Measurements from ENCODE around the gene SCN1B. TPM values are rescaled to one million over a fixed set of nuclear protein-coding genes. Genes with fewer than 3 reads are reported as not detected.

Gene SCN1B
- total and polyA plus RNA-seq, 2 of the 13 experiments (the other 11 are each of a cell fraction or from before 2014, with no cell fraction given), result 2.7 to 20.1 TPM

DNA sequence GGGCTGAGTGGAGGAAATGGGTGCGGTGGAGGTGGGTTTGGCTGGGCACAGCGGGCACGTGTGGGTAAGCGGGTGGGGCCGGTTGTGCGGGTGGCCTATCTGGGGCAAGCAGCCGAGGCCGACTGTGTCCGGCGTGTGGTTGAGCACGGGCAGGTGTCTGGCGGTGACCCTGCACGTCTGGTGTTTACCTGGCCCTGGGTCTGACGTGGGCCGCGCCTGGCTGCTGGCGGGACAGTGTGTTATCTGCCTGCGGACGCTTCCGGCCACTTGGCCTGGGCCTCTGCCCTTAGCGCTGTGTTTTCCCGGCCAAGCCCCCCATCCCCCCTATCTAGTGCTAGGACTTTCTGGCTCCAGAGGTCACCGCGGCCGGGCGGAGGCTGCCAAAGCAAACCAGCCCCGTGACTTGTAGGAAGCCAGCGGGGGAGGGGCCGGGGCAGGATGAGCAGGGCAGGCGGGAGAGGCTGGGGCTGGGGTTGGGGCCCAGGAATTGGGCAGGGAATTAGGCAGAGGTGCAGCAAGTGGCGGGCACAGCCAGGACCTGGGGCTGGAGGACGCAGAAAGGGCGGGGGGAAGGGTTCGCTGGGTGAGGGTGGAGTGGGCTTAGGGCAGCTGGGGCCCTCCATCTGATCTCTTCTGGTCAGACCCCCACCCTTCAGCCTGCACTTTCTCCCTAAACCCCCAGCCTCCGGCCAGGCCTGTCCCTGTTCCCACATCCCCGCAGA lies 10.7 kb downstream of the SCN1B start (continued):
- TF ChIP-seq, protein P1, sequence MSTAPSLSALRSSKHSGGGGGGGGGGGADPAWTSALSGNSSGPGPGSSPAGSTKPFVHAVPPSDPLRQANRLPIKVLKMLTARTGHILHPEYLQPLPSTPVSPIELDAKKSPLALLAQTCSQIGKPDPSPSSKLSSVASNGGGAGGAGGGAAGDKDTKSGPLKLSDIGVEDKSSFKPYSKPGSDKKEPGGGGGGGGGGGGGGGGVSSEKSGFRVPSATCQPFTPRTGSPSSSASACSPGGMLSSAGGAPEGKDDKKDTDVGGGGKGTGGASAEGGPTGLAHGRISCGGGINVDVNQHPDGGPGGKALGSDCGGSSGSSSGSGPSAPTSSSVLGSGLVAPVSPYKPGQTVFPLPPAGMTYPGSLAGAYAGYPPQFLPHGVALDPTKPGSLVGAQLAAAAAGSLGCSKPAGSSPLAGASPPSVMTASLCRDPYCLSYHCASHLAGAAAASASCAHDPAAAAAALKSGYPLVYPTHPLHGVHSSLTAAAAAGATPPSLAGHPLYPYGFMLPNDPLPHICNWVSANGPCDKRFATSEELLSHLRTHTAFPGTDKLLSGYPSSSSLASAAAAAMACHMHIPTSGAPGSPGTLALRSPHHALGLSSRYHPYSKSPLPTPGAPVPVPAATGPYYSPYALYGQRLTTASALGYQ (CRISPR knock-in tag; IDR thresholded peaks at IDR 0.05), result 0 out of 2 replicates have a peak, but pooled peaks have one; percentile 82
- TF ChIP-seq MEIS1 (CRISPR knock-in tag; IDR thresholded peaks at IDR 0.05; ENCODE audit: borderline replicate concordance), result peak; percentile 89; the same call in 1 of the 2 replicates
- TF ChIP-seq PHB2 (IDR thresholded peaks at IDR 0.05; ENCODE audit: partially characterized antibody), result no peak
- TF ChIP-seq, protein P2, sequence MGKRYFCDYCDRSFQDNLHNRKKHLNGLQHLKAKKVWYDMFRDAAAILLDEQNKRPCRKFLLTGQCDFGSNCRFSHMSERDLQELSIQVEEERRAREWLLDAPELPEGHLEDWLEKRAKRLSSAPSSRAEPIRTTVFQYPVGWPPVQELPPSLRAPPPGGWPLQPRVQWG (CRISPR knock-in tag; IDR thresholded peaks at IDR 0.05; ENCODE audit: borderline replicate concordance, low read depth), result no peak
- TF ChIP-seq TEAD2 (CRISPR knock-in tag; IDR thresholded peaks at IDR 0.05), result no peak
- peak; percentile 63; the same call in 1 of the 2 replicates for TF ChIP-seq PHF8 (CRISPR knock-in tag; IDR thresholded peaks at IDR 0.05)
- TF ChIP-seq ETV6 (CRISPR knock-in tag; conservative IDR thresholded peaks at IDR 0.05), result peak; percentile 74; the same call in 1 of the 2 replicates
- no peak; the same call in 1 of the 2 replicates for TF ChIP-seq KDM3A (CRISPR knock-in tag; IDR thresholded peaks at IDR 0.05; ENCODE audit: low read depth)
- peak; percentile 73; the same call in 1 of the 2 replicates for TF ChIP-seq RFXAP (CRISPR knock-in tag; IDR thresholded peaks at IDR 0.05; ENCODE audit: borderline replicate concordance)
- peak; percentile 83 for TF ChIP-seq CREB1 (IDR thresholded peaks at IDR 0.05)
- no peak; the same call in 1 of the 2 replicates for TF ChIP-seq CREB1 (CRISPR knock-in tag; IDR thresholded peaks at IDR 0.05)
- TF ChIP-seq NFKBIZ (CRISPR knock-in tag; IDR thresholded peaks at IDR 0.05), result peak; percentile 55; the same call in 1 of the 2 replicates
- no peak for TF ChIP-seq SOX6 (IDR thresholded peaks at IDR 0.05)
- TF ChIP-seq SOX6 (CRISPR knock-in tag; IDR thresholded peaks at IDR 0.05), result peak; percentile 95
- TF ChIP-seq CBFB (CRISPR knock-in tag; IDR thresholded peaks at IDR 0.05), result peak; percentile 72; the same call in 1 of the 2 replicates
- TF ChIP-seq, protein P3, sequence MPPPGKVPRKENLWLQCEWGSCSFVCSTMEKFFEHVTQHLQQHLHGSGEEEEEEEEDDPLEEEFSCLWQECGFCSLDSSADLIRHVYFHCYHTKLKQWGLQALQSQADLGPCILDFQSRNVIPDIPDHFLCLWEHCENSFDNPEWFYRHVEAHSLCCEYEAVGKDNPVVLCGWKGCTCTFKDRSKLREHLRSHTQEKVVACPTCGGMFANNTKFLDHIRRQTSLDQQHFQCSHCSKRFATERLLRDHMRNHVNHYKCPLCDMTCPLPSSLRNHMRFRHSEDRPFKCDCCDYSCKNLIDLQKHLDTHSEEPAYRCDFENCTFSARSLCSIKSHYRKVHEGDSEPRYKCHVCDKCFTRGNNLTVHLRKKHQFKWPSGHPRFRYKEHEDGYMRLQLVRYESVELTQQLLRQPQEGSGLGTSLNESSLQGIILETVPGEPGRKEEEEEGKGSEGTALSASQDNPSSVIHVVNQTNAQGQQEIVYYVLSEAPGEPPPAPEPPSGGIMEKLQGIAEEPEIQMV (CRISPR knock-in tag; IDR thresholded peaks at IDR 0.05; ENCODE audit: low read depth), result peak; percentile 91; the same call in 1 of the 2 replicates
- no peak; the same call in 1 of the 2 replicates for TF ChIP-seq MIER2 (CRISPR knock-in tag; IDR thresholded peaks at IDR 0.05)
- no peak for TF ChIP-seq ZNF562 (CRISPR knock-in tag; IDR thresholded peaks at IDR 0.05; ENCODE audit: borderline replicate concordance)
- TF ChIP-seq ZNF558 (CRISPR knock-in tag; IDR thresholded peaks at IDR 0.05; ENCODE audit: borderline replicate concordance), result peak; percentile 24; the same call in 1 of the 2 replicates
- TF ChIP-seq SRSF4 (IDR thresholded peaks at IDR 0.05; ENCODE audit: low read depth, low read length, poor library complexity, severe bottlenecking), result no peak
- TF ChIP-seq FOXM1 (CRISPR knock-in tag; IDR thresholded peaks at IDR 0.05), result no peak
- TF ChIP-seq ZNF234 (CRISPR knock-in tag; conservative IDR thresholded peaks at IDR 0.05), result peak; percentile 71; the same call in 1 of the 2 replicates
- peak; percentile 92 for TF ChIP-seq ZNF772 (CRISPR knock-in tag; IDR thresholded peaks at IDR 0.05)
- TF ChIP-seq, protein P4, sequence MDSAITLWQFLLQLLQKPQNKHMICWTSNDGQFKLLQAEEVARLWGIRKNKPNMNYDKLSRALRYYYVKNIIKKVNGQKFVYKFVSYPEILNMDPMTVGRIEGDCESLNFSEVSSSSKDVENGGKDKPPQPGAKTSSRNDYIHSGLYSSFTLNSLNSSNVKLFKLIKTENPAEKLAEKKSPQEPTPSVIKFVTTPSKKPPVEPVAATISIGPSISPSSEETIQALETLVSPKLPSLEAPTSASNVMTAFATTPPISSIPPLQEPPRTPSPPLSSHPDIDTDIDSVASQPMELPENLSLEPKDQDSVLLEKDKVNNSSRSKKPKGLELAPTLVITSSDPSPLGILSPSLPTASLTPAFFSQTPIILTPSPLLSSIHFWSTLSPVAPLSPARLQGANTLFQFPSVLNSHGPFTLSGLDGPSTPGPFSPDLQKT (CRISPR knock-in tag; IDR thresholded peaks at IDR 0.05; ENCODE audit: borderline replicate concordance), result no peak
